Body of pancreas (tissue), 4 donors: ENCODE measurements around the gene BMP7. TPM values are rescaled to one million over a fixed set of nuclear protein-coding genes. Genes with fewer than 3 reads are reported as not detected.

Source experiments
- ATAC-seq: fragments of 150-250 bp; one replicate; pipeline ENCODE4 v1.9.1; 2016
- DNase-seq, 4 donors: peaks; one replicate each; pipeline ENCODE4 v3.0.0-alpha.2; 2019
- H3K27ac ChIP-seq, 4 donors: fragments of 200-600 bp; sonication (generic); 1 replicate in 3 of 4; 2 replicates in 1 of 4; pipeline versions ENCODE4 v1.5.1 to v1.6.1; 2016 to 2019; ENCODE audit warnings: mild to moderate bottlenecking in 1 of 4, mixed read lengths in 1 of 4, moderate library complexity in 1 of 4
- H3K27me3 ChIP-seq, 2 donors: fragments of 200-600 bp; sonication (generic); one replicate each; pipeline ENCODE4 v1.6.0; 2016; ENCODE audit warnings: mild to moderate bottlenecking in 1 of 2
- H3K36me3 ChIP-seq, 2 donors: fragments of 200-600 bp; sonication (generic); replicated peaks in 1 of 2; 2 replicates each; pipeline ENCODE4 v1.5.1; 2016; ENCODE audit warnings: low read depth in 2 of 2; ENCODE audit not compliant: insufficient read depth in 1 of 2
- H3K4me1 ChIP-seq: fragments of 200-600 bp; sonication (generic); one replicate; pipeline ENCODE4 v1.6.0; 2016
- H3K4me3 ChIP-seq, 2 donors: fragments of 200-600 bp; sonication (generic); 1 replicate in 1 of 2; 2 replicates in 1 of 2; pipeline ENCODE4 v1.5.1; 2016 to 2019
- H3K9me3 ChIP-seq, 3 donors: fragments of 200-600 bp; sonication (generic); 1 replicate in 2 of 3; 2 replicates in 1 of 3; pipeline ENCODE4 v1.5.1; 2016
- POLR2A ChIP-seq, 3 donors: fragments of 450-650 bp; IDR thresholded peaks; one replicate each; pipeline ENCODE4 v1.6.1; 2016; ENCODE audit warnings: antibody characterized with exemption in 3 of 3, mild to moderate bottlenecking in 2 of 3
- WGBS, 2 donors: methylation state at CpG; one replicate each; pipeline ENCODE4 v1.1.5; 2017; 5-methylcytosine and 5-hydroxymethylcytosine counted together
- intact Hi-C: fragments of 100-400 bp; cut with DNase I; formaldehyde crosslinking; loops from one replicate; pipeline ENCODE4 v1.15.1; 2023
- total RNA-seq, 2 donors: library from RNA; depleted of rRNA; stranded (reverse); fragments of >200 nt; gene quantifications; one replicate each; pipeline ENCODE4 v1.1.0, GENCODE V29; 2016
- TF ChIP-seq, protein P1 (sequence below), 7 experiments: fragments of 450-650 bp in 4 of 7; fragments of 200-600 bp in 3 of 7; sonication (generic) in 3 of 7; IDR thresholded peaks; one replicate each; pipeline ENCODE4 v1.5.1; 2016 to 2019; ENCODE audit warnings: antibody characterized with exemption in 7 of 7

The BMP7 gene
- total RNA-seq, 2 donors from 2014 or later = 4.2 TPM; not detected in 1

DNA sequence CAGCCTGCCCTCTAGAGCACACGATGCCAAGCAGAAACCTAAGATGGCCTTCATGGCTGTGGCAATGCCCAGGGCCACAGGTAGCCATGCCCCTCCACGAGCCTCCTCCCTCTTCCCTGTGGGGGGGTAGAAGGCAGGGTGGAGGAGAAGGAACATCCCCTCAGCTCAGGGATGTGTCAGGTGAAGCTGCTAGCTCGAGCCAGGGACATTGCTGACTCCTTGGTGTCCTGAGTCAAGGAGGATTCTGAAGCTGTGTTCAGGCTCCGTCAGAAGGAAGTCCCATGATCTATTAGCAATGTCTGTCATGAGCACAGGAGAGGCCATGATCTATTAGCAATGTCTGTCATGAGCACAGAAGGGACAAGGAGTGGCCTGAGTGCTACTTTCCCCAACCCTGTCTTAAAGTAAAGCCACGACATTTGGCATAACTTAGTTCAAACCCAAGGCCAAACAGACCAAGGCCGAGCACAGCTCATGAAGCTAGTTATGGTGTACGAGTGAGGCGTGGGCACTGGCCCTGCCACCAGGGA is 87.8 kb downstream of the BMP7 start:
- Histone ChIP-seq H3K27ac (no peak overlapping the region), H3K36me3 (no peaks in the 10 kb centered on the region), H3K4me1 (no peaks in the 10 kb centered on the region), H3K27me3 (no peaks in the 10 kb centered on the region), H3K4me3 (no peak overlapping the region), H3K9me3 (no peaks in the 10 kb centered on the region)
- 78 to 85% methylated on average over 7 to 8 of the region's 8 CpGs for WGBS, 2 donors
- TF ChIP-seq, protein P1, sequence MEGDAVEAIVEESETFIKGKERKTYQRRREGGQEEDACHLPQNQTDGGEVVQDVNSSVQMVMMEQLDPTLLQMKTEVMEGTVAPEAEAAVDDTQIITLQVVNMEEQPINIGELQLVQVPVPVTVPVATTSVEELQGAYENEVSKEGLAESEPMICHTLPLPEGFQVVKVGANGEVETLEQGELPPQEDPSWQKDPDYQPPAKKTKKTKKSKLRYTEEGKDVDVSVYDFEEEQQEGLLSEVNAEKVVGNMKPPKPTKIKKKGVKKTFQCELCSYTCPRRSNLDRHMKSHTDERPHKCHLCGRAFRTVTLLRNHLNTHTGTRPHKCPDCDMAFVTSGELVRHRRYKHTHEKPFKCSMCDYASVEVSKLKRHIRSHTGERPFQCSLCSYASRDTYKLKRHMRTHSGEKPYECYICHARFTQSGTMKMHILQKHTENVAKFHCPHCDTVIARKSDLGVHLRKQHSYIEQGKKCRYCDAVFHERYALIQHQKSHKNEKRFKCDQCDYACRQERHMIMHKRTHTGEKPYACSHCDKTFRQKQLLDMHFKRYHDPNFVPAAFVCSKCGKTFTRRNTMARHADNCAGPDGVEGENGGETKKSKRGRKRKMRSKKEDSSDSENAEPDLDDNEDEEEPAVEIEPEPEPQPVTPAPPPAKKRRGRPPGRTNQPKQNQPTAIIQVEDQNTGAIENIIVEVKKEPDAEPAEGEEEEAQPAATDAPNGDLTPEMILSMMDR (IDR thresholded peaks at IDR 0.05) = no peak
- TF ChIP-seq POLR2A (IDR thresholded peaks at IDR 0.05) = no peak
- intact Hi-C loops = no loop called here
- DNase-seq (no peak), ATAC-seq (no peak)

DNA sequence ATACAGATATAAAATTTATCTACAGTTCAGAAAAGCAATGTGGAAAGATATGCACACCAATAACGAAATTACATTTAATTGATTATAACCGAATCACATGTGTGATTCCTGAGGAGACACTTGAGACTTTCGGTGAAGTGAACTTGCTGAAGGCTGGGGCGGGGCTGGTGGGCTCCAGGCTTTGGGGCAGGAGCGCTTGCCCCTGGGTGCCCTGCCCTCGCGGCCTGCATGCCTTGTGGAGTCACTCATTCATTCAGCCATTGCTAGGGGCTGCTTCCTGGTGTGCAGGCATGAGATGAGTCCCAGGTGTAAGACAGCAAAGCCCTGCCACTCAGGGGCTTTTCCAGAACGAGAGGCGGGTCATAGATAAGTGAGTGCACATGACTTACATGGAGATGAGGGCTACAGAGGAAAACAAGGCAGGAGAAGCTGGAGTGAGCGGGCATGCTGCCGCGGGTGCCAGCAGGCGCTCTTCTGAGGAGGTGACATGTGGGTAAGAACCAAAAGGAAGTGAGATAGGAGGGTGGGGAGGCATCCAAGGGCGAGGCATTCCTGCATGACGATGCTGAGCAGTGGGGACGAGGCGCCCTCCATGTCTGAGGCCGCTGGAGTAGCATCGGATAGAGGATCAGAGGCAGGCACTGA is 88.7 kb downstream of the BMP7 start:
- intact Hi-C loops = no loop called here
- ATAC-seq (no peak), DNase-seq (no peak)
- Histone ChIP-seq H3K4me3 (no peak overlapping the region), H3K36me3 (no peaks in the 10 kb centered on the region), H3K27me3 (no peaks in the 10 kb centered on the region), H3K9me3 (no peaks in the 10 kb centered on the region), H3K4me1 (no peaks in the 10 kb centered on the region), H3K27ac (no peak overlapping the region)
- 79 to 85% methylated on average over 19 of the region's 19 CpGs for WGBS, 2 donors
- no peak for TF ChIP-seq POLR2A (IDR thresholded peaks at IDR 0.05)
- TF ChIP-seq, protein P1 (IDR thresholded peaks at IDR 0.05) = no peak

DNA sequence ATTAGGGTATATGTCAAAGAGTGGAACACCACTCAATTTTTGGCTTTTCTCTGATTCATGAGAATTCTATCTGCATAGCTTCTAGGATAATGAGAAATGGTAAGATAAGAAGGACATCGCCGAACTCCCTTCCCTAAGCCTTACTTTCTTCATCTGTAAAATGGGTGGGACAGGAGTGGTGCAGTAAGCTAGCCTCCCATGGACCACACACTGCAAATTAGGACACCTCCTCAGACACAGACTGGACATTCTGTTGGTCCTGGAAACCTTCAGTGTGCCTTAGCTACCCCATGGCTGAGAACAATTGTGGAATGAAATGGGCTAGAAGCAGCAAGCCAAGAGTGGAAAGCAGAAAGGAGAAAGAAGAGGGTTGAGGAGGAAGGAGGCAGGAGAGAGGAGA is 89.6 kb downstream of the BMP7 start:
- H3K4me1 ChIP-seq = no peaks in the 10 kb centered on the region
- intact Hi-C loops = no loop called here
- 92 to 97% methylated on average over 2 of the region's 2 CpGs for WGBS, 2 donors

DNA sequence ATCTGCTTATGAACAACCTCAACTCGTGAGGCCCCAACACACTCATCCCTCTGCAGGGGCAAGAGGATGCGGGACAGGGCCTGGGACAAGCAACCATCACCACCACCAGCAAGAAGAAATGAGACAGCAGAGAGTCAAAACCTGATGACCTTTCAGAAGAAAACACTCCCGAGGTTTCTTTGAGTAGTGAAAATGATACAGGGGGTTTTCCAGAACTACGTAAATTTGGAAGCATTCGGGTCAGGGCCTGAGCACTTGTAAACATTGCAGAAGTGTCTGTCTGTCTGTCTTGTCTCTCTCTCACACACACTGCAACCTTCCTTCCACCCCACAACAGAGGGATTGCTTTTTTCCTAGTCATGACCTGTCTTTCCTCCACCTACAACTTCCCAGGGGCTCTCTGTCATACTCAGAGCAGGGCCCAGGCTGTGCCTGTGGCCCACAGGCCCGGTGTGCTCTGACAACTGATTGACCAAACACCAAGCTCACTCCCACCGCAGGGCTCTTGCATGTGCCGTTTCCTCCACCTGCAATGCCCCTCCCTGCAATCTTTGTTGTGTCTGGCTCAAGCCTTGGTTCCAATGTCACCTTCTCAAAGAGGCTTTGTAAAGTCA is 90.9 kb downstream of the BMP7 start:
- WGBS, 2 donors = 70 to 73% methylated on average over 8 of the region's 8 CpGs
- H3K4me1 ChIP-seq = no peaks in the 10 kb centered on the region
- H3K36me3 ChIP-seq = no peaks in the 10 kb centered on the region
- H3K9me3 ChIP-seq = no peaks in the 10 kb centered on the region
- no peak overlapping the region for H3K4me3 ChIP-seq
- H3K27me3 ChIP-seq = no peaks in the 10 kb centered on the region
- no peak for ATAC-seq
- H3K27ac ChIP-seq = no peak overlapping the region
- DNase-seq = no peak
- intact Hi-C loops = no loop called here
- TF ChIP-seq, protein P1 (IDR thresholded peaks at IDR 0.05) = no peak
- TF ChIP-seq POLR2A (IDR thresholded peaks at IDR 0.05) = no peak

More for the DNA sequence above, 89.6 kb downstream of the BMP7 start:
- Histone ChIP-seq H3K27me3 (no peaks in the 10 kb centered on the region), H3K36me3 (no peaks in the 10 kb centered on the region), H3K4me3 (no peak overlapping the region), H3K9me3 (no peaks in the 10 kb centered on the region), H3K27ac (no peak overlapping the region)
- ATAC-seq = no peak
- TF ChIP-seq POLR2A (IDR thresholded peaks at IDR 0.05) = no peak
- TF ChIP-seq, protein P1 (IDR thresholded peaks at IDR 0.05) = no peak
- no peak for DNase-seq
